Spleen (tissue), 11 donors: Measurements from ENCODE around the gene RERE. TPM values are rescaled to one million over a fixed set of nuclear protein-coding genes. Genes with fewer than 3 reads are reported as not detected.

ENCODE experiments used
- DNase-seq: peaks from one replicate; pipeline ENCODE4 v3.0.0-alpha.2; 2020
- H3K27ac ChIP-seq, 8 donors: fragments of 200-600 bp; sonication (generic) in 7 of 8; 1 replicate in 4 of 8; 2 replicates in 4 of 8; pipeline versions ENCODE4 v1.5.0 to v1.8.0; 2016 to 2021; ENCODE audit warnings: inconsistent platforms in 4 of 8, mild to moderate bottlenecking in 4 of 8, moderate library complexity in 1 of 8
- H3K27me3 ChIP-seq, 7 donors: fragments of 200-600 bp; sonication (generic) in 6 of 7; replicated peaks in 1 of 7; 1 replicate in 4 of 7; 2 replicates in 3 of 7; pipeline versions ENCODE4 v1.5.0 to v1.8.0; 2016 to 2021; ENCODE audit warnings: inconsistent platforms in 3 of 7, mild to moderate bottlenecking in 1 of 7
- H3K36me3 ChIP-seq, 6 donors: fragments of 200-600 bp; sonication (generic) in 5 of 6; 1 replicate in 4 of 6; 2 replicates in 2 of 6; pipeline versions ENCODE4 v1.5.0 to v1.8.0; 2016 to 2021; ENCODE audit warnings: inconsistent platforms in 2 of 6
- H3K4me1 ChIP-seq, 6 donors: fragments of 200-600 bp; sonication (generic) in 5 of 6; 1 replicate in 3 of 6; 2 replicates in 3 of 6; pipeline versions ENCODE4 v1.5.0 to v1.8.0; 2016 to 2021; ENCODE audit warnings: inconsistent platforms in 3 of 6
- H3K4me3 ChIP-seq, 8 donors: fragments of 200-600 bp; sonication (generic) in 7 of 8; 1 replicate in 4 of 8; 2 replicates in 4 of 8; pipeline versions ENCODE4 v1.5.0 to v1.8.0; 2016 to 2021; ENCODE audit warnings: inconsistent platforms in 4 of 8, mild to moderate bottlenecking in 4 of 8, moderate library complexity in 2 of 8
- H3K9me3 ChIP-seq, 8 donors: fragments of 200-600 bp; sonication (generic) in 7 of 8; 1 replicate in 4 of 8; 2 replicates in 4 of 8; pipeline versions ENCODE4 v1.5.0 to v1.8.0; 2016 to 2021; ENCODE audit warnings: inconsistent platforms in 4 of 8
- CTCF ChIP-seq, 11 experiments: fragments of 200-600 bp in 7 of 11; fragments of 450-650 bp in 4 of 11; sonication (generic) in 4 of 11; IDR thresholded peaks in 8 of 11; conservative IDR thresholded peaks in 3 of 11; 1 replicate in 7 of 11; 2 replicates in 4 of 11; pipeline versions ENCODE4 v1.4.0 to v1.8.0; 2016 to 2021; ENCODE audit warnings: antibody characterized with exemption in 11 of 11, inconsistent platforms in 4 of 11, mild to moderate bottlenecking in 1 of 11
- POLR2A ChIP-seq, 3 donors: fragments of 450-650 bp; IDR thresholded peaks; one replicate each; pipeline ENCODE4 v1.5.1; 2017; ENCODE audit warnings: antibody characterized with exemption in 3 of 3, mild to moderate bottlenecking in 1 of 3
- POLR2AphosphoS5 ChIP-seq, 3 donors: sonication (generic); formaldehyde crosslinking; IDR thresholded peaks; one replicate each; pipeline ENCODE4 v1.5.1; 2017; ENCODE audit warnings: antibody characterized with exemption in 3 of 3
- WGBS, 5 donors: extraction: QIAGEN DNeasy Blood & Tissue Kit in 3 of 5; methylation state at CpG; one replicate each; pipeline versions ENCODE4 v1.1.5 to v1.1.7; 2013 to 2018; 5-methylcytosine and 5-hydroxymethylcytosine counted together
- intact Hi-C: fragments of 100-400 bp; cut with DNase I; formaldehyde crosslinking; loops from one replicate; pipeline ENCODE4 v1.15.0; 2023; ENCODE audit warnings: low total_unique reads
- polyA plus RNA-seq, 3 donors: library from polyadenylated mRNA; stranded (reverse); fragments of 200-250 nt; gene quantifications; one replicate each; pipeline ENCODE4 v1.2.1, GENCODE V29; 2013
- total RNA-seq, 7 donors: library from RNA; depleted of rRNA in 3 of 7; stranded (reverse); fragments of >200 nt in 3 of 7; fragmentation: NEBNext Ultra II Directional in 4 of 7; extraction: Animal tissue kit (Norgen Biotek cat#: 25700) in 4 of 7; gene quantifications; one replicate each; pipeline versions ENCODE4 v1.1.0 to v1.2.1, GENCODE V29; 2016 to 2021
- donor health status: healthy with polysubstance abuse.
- donor health status: DM: no; HTN: no; CAD: no; lungs with moderate emphysema.
- donor health status: DM: no; HTN: no; CAD: no.
- donor health status: Bipolar disorder and iron deficiency.
- donor health status: healthy.
- donor health status: DM: no; HTN: no; CAD: no.
- donor health status: DM: yes; HTN: yes; CAD: no.

RERE gene
- total and polyA plus RNA-seq, 10 donors, result 10.3 to 149 (median 117) TPM

GRCh38 chr1:8330271-8331125 lies 486.9 kb downstream of the RERE start:
- H3K27ac ChIP-seq, result no peak overlapping the region
- no peak overlapping the region for H3K4me3 ChIP-seq
- intact Hi-C loops, result no loop called here
- H3K27me3 ChIP-seq, result no peaks in the 10 kb centered on the region
- no peaks in the 10 kb centered on the region for H3K4me1 ChIP-seq
- TF ChIP-seq POLR2AphosphoS5 (IDR thresholded peaks at IDR 0.05) (no peak), CTCF (IDR thresholded peaks at IDR 0.05 in 8 of 11, conservative IDR thresholded peaks at IDR 0.05 in 3 of 11) (no peak)
- H3K36me3 ChIP-seq, result peaks cover 0 to 35% (median 0%) of the 10 kb centered on the region in 6 donors
- no peak for DNase-seq
- 92 to 98% (median 95%) methylated on average over 20 to 47 of the region's 47 CpGs for WGBS, 5 donors
- no peaks in the 10 kb centered on the region for H3K9me3 ChIP-seq

GRCh38 chr1:8329858-8330257 lies 487.6 kb downstream of the RERE start:
- 63 to 79% (median 75%) methylated on average over 9 to 14 of the region's 14 CpGs for WGBS, 5 donors
- Histone ChIP-seq H3K27me3 (no peaks in the 10 kb centered on the region), H3K27ac (no peak overlapping the region), H3K9me3 (no peaks in the 10 kb centered on the region), H3K4me1 (no peaks in the 10 kb centered on the region), H3K4me3 (no peak overlapping the region), H3K36me3 (peaks cover 0 to 30% (median 0%) of the 10 kb centered on the region in 6 donors)
- intact Hi-C loops, result no loop called here
- DNase-seq, result no peak
- TF ChIP-seq POLR2A (IDR thresholded peaks at IDR 0.05), result no peak
- TF ChIP-seq POLR2AphosphoS5 (IDR thresholded peaks at IDR 0.05), result no peak

- H3K9me3 ChIP-seq, result no peaks in the 10 kb centered on the region
- WGBS, 5 donors, result 67 to 84% (median 72%) methylated on average over 12 of the region's 12 CpGs
- H3K36me3 ChIP-seq, result peaks cover 0 to 30% (median 0%) of the 10 kb centered on the region in 6 donors
- intact Hi-C loops, result no loop called here
- TF ChIP-seq CTCF (IDR thresholded peaks at IDR 0.05 in 8 of 11, conservative IDR thresholded peaks at IDR 0.05 in 3 of 11) (no peak), POLR2A (IDR thresholded peaks at IDR 0.05) (no peak), POLR2AphosphoS5 (IDR thresholded peaks at IDR 0.05) (no peak)
- peaks cover 0 to 3% (median 0%) of the 10 kb centered on the region in 6 donors for H3K4me1 ChIP-seq
- DNase-seq, result no peak
- no peaks in the 10 kb centered on the region for H3K27me3 ChIP-seq
- H3K27ac ChIP-seq, result no peak overlapping the region
- no peak overlapping the region for H3K4me3 ChIP-seq
These were observed 488.0 kb downstream of the RERE start for GRCh38 chr1:8329439-8329838.

GRCh38 chr1:8328271-8328670 lies 489.2 kb downstream of the RERE start:
- DNase-seq, result no peak
- peaks cover 0 to 11% (median 4%) of the 10 kb centered on the region in 6 donors for H3K4me1 ChIP-seq
- H3K27me3 ChIP-seq, result no peaks in the 10 kb centered on the region
- intact Hi-C loops, result no loop called here
- H3K4me3 ChIP-seq, result no peak overlapping the region
- WGBS, 5 donors, result 80 to 93% (median 86%) methylated on average over 17 to 18 of the region's 18 CpGs
- no peaks in the 10 kb centered on the region for H3K9me3 ChIP-seq
- H3K36me3 ChIP-seq, result peaks cover 0 to 30% (median 0%) of the 10 kb centered on the region in 6 donors
- H3K27ac ChIP-seq, result no peak overlapping the region
- TF ChIP-seq POLR2A (IDR thresholded peaks at IDR 0.05), result no peak

GRCh38 chr1:8326265-8326664 lies 491.2 kb downstream of the RERE start:
- intact Hi-C loops, result no loop called here
- peaks cover 0 to 11% (median 4%) of the 10 kb centered on the region in 6 donors for H3K4me1 ChIP-seq
- no peak overlapping the region for H3K27ac ChIP-seq
- DNase-seq, result no peak
- H3K27me3 ChIP-seq, result no peaks in the 10 kb centered on the region
- TF ChIP-seq POLR2AphosphoS5 (IDR thresholded peaks at IDR 0.05) (no peak), POLR2A (IDR thresholded peaks at IDR 0.05) (no peak), CTCF (IDR thresholded peaks at IDR 0.05 in 8 of 11, conservative IDR thresholded peaks at IDR 0.05 in 3 of 11) (no peak)
- H3K4me3 ChIP-seq, result no peak overlapping the region
- no peaks in the 10 kb centered on the region for H3K9me3 ChIP-seq
- peaks cover 0 to 30% (median 0%) of the 10 kb centered on the region in 6 donors for H3K36me3 ChIP-seq
- 89 to 95% (median 92%) methylated on average over 13 of the region's 13 CpGs for WGBS, 5 donors
